Activated CD4-positive, alpha-beta T cell treated with anti-CD3 and anti-CD28 coated beads, Interleukin-2, Interleukin-6, amounts not matched to agents 100 ng/mL and 50 ng/mL, durations not matched to agents 16 hours and 8 hours (primary cell): ENCODE data around the gene NFASC.

Experiments used
- DNase-seq: peaks from one replicate; pipeline ENCODE4 v3.0.0-alpha.2; 2020

Gene NFASC

GRCh38 chr1:205068457-205069040 lies 197.9 kb downstream of the NFASC start:
- DNase-seq: no peak

GRCh38 chr1:205069371-205070125 lies 198.9 kb downstream of the NFASC start:
- no peak for DNase-seq

DNA sequence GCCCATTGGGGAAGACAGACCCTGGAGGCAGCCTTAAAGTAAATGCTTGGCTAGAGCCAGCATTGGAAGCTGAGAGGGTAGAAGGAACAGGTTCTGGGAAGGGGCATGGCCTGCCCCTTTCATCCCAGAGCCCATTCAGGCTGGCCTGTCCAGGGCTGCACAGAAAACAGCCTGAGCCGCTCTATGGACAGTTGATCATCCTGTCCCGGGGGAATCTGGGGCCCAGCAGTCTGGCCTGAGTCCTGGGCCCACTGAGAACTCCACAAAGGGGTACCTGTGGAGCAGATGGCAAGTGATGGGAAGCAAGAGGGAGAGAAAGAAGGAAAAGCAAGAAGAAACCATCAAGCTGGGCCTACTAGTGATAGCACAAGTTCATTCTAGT lies 200.4 kb downstream of the NFASC start:
- DNase-seq: no peak

- DNase-seq: no peak
Observed at GRCh38 chr1:205071801-205072200, 201.1 kb downstream of the NFASC start.

- no peak for DNase-seq
Observed at GRCh38 chr1:205072286-205072685, 201.6 kb downstream of the NFASC start.
